ENCODE data around the gene ARRDC2.

DNA sequence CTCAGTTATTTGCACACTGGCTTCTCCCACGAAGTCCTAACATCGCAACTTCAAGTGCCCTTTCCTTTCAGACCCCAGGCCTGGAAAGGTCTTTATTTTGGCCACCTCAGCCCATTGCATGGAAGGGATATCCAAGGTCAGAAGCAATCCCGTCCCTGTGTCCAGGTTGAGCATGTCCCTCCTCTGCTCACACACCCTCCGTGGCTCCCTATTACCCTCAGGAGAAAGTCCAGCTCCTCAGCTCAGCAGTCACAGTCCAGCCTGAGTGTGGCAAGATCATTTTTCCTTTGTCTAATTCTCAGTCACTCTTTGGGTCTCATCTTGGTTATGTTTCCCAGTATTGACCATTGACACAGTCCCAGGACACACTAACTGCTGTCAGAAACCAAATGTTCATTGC lies 19.2 kb downstream of the ARRDC2 start:
- TF ChIP-seq, protein P1, sequence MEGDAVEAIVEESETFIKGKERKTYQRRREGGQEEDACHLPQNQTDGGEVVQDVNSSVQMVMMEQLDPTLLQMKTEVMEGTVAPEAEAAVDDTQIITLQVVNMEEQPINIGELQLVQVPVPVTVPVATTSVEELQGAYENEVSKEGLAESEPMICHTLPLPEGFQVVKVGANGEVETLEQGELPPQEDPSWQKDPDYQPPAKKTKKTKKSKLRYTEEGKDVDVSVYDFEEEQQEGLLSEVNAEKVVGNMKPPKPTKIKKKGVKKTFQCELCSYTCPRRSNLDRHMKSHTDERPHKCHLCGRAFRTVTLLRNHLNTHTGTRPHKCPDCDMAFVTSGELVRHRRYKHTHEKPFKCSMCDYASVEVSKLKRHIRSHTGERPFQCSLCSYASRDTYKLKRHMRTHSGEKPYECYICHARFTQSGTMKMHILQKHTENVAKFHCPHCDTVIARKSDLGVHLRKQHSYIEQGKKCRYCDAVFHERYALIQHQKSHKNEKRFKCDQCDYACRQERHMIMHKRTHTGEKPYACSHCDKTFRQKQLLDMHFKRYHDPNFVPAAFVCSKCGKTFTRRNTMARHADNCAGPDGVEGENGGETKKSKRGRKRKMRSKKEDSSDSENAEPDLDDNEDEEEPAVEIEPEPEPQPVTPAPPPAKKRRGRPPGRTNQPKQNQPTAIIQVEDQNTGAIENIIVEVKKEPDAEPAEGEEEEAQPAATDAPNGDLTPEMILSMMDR (IDR thresholded peaks at IDR 0.05 in 8 of 11, conservative IDR thresholded peaks at IDR 0.05 in 3 of 11) = no peak
- no peak for TF ChIP-seq POLR2A (IDR thresholded peaks at IDR 0.05)

All from spleen (tissue), 7 donors.